ENCODE results near the gene AGBL3.

DNA sequence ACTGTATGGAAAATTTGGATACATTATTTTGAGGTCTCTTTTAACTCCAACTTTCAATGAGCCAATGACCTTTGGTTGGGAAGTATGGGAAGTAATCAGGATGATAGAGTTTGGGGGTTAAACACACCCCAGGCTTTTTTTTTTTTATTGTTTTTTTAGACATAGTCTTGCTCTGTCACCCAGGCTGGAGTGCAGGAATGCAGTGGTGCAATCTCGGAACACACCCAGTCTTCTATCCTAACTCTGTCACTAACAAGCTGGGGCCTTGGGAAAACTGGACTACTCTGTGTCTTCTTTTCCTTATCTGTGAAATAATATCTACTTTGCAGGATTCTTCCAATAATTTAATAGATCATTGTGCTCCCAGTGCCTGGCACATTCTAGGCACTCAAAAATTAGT, 37.6 kb upstream of the AGBL3 start:
- TF ChIP-seq ZNF274 (IDR thresholded peaks at IDR 0.05; ENCODE audit: low read depth, low read length) (no peak), YY1 (IDR thresholded peaks at IDR 0.05; ENCODE audit: insufficient read depth, insufficient read length) (no peak)
